IPS-18c (cell line): ENCODE measurements around the gene THEM5.

ENCODE experiments used
- H3K4me3 ChIP-seq: 2 replicates; pipeline ENCODE4 v1.7.0; 2013; ENCODE audit warnings: low read depth, mild to moderate bottlenecking, low read length, moderate library complexity; ENCODE audit not compliant: insufficient read depth
- H3K9me3 ChIP-seq: one replicate; pipeline ENCODE4 v1.6.1; 2013; ENCODE audit warnings: mild to moderate bottlenecking, low read length, moderate library complexity; ENCODE audit not compliant: control insufficient read depth, insufficient read depth

Gene THEM5

GRCh38 chr1:151831605-151832004 lies 21.9 kb downstream of the THEM5 start, which contains the start of gene RORC:
Gene RORC, minus strand, starts transcription at chr1:151831802. Its CDS starts 38 bp downstream, at chr1:151831764.
- Histone ChIP-seq H3K4me3 (no peak within 1 kb of the TSS), H3K9me3 (no peaks in the 10 kb centered on the region)

DNA sequence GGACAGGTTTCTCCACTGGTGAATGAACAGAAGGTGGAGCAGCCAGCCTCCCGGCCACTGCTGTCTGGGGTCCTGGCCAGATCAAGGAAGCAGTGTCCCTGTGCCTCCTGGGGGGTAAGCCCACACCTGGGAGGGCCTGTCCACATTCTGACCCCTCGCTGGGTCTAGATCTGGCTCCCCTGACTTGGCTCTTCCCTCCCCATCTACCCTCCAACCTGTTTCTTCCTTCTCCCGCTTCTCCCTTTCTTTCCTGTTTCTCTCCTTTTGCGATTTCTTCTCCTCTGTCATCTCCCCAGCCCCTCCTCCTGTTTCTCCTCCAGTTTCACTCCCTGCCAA lies 22.3 kb downstream of the THEM5 start:
- H3K4me3 ChIP-seq: no peak overlapping the region
- H3K9me3 ChIP-seq: no peaks in the 10 kb centered on the region

DNA sequence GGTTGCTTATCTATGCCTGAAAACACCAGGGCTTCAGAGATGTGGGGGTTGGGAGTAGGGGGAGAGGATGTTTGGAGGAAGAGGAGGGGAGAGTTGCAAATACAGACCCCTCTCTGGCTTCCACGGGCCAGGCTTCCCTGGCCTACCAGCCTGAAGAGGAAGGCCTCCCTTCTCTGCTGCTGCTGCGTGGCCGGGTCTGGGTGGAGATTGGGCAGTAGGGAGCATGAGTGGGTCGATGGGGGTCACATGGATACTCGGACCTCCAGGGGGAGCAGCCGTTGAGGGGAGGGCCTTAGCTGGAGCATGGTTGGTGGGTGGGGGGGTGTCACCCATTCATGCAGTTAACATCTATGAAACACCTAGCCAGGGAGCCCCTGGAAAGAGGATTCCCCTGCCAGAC lies 23.5 kb downstream of the THEM5 start:
- H3K4me3 ChIP-seq: no peak overlapping the region

GRCh38 chr1:151829352-151830046 lies 24.0 kb downstream of the THEM5 start:
- Histone ChIP-seq H3K4me3 (no peak overlapping the region), H3K9me3 (no peaks in the 10 kb centered on the region)

More for the DNA sequence above, 23.5 kb downstream of the THEM5 start:
- no peaks in the 10 kb centered on the region for H3K9me3 ChIP-seq

GRCh38 chr1:151828921-151829320 lies 24.6 kb downstream of the THEM5 start:
- Histone ChIP-seq H3K4me3 (no peak overlapping the region), H3K9me3 (no peaks in the 10 kb centered on the region)

GRCh38 chr1:151827853-151828252 lies 25.7 kb downstream of the THEM5 start:
- Histone ChIP-seq H3K9me3 (no peaks in the 10 kb centered on the region), H3K4me3 (no peak overlapping the region)

GRCh38 chr1:151825751-151826660 lies 27.5 kb downstream of the THEM5 start:
- peak overlapping the region; percentile 11; the same call in 1 of the 2 replicates for H3K4me3 ChIP-seq

DNA sequence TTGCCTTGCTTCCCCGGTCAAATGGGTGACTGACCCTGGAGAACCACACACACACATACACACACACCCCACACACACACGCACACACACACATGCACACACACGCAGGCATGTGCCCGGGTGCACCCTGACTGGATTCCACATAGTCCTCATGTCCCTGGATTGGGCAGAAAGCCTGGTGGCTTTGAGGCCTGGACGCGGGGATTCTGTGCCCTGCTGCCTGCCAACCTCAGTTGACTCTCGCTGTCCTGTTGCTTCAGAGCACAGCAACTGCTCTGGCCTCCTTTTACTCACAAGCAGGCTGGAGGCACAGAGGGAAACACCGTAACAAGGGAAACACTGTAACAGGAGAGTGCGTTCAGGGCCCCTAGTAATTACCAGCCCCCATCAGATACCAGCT lies 28.3 kb downstream of the THEM5 start:
- Histone ChIP-seq H3K9me3 (no peaks in the 10 kb centered on the region), H3K4me3 (no peak overlapping the region; the same call in 1 of the 2 replicates)

More at GRCh38 chr1:151825751-151826660, 27.5 kb downstream of the THEM5 start:
- no peaks in the 10 kb centered on the region for H3K9me3 ChIP-seq

GRCh38 chr1:151823175-151823574 lies 30.3 kb downstream of the THEM5 start:
- H3K9me3 ChIP-seq: peaks cover 2% of the 10 kb centered on the region
- no peak overlapping the region for H3K4me3 ChIP-seq

DNA sequence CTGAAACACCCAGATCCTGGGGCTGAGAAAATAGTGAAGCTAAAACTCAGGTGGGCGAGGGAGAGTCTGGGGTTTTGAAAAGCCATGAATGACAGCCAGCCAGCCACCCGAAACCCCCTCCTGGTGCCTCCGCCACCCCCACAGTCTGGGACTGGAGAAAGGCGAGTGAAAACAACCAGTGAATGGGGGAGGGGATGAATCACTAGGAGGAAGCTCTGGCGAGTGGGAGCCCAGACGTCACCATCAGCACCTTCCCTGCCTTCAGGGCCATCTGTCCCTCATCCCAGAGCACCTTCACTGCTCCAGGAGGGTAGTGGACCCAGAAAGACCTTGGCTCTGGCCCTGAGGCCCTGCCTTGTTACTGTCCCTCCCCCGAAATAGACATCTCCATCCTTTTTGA lies 31.1 kb downstream of the THEM5 start:
- peaks cover 2% of the 10 kb centered on the region for H3K9me3 ChIP-seq
- H3K4me3 ChIP-seq: no peak overlapping the region

- H3K4me3 ChIP-seq: no peak overlapping the region
- peaks cover 2% of the 10 kb centered on the region for H3K9me3 ChIP-seq
Measured at GRCh38 chr1:151820940-151821339, 32.6 kb downstream of the THEM5 start.

DNA sequence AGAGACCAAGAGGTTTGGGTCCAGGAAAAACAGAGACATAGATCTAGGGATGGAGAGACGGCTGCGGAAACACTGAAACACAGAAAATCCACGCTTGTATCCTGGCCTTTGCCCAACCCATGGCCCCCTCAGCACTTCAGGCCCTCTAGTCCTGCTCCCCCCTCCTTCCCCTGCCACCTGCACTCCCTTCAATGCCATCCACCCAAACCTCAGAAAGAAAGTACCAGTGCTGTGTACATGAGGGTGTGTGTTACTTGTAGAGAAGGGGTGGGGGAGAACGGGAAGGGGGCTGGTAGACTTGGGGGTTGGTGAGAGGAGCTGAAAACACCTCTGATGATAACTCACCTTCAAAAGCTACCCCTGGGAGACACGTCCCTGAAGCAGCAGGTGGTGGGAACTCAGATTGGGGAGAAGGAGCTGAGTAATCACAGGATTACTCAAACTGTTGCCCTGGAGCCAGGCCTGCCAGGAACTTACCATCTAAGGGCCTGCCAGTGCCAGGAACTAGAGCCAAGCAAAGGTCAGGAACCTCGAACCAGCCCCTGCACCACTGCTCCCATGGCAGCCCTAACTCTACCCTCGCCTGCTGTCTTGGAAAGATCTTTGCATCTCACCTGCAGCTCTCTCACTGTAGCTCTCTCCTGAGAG lies 33.4 kb downstream of the THEM5 start:
- Histone ChIP-seq H3K9me3 (peaks cover 2% of the 10 kb centered on the region), H3K4me3 (no peak overlapping the region)

- H3K4me3 ChIP-seq: no peak overlapping the region
- peaks cover 2% of the 10 kb centered on the region for H3K9me3 ChIP-seq
Measured at GRCh38 chr1:151819227-151819835, 34.2 kb downstream of the THEM5 start.

GRCh38 chr1:151817353-151817730 lies 36.2 kb downstream of the THEM5 start:
- Histone ChIP-seq H3K9me3 (peaks cover 2% of the 10 kb centered on the region), H3K4me3 (no peak overlapping the region; the same call in 1 of the 2 replicates)

DNA sequence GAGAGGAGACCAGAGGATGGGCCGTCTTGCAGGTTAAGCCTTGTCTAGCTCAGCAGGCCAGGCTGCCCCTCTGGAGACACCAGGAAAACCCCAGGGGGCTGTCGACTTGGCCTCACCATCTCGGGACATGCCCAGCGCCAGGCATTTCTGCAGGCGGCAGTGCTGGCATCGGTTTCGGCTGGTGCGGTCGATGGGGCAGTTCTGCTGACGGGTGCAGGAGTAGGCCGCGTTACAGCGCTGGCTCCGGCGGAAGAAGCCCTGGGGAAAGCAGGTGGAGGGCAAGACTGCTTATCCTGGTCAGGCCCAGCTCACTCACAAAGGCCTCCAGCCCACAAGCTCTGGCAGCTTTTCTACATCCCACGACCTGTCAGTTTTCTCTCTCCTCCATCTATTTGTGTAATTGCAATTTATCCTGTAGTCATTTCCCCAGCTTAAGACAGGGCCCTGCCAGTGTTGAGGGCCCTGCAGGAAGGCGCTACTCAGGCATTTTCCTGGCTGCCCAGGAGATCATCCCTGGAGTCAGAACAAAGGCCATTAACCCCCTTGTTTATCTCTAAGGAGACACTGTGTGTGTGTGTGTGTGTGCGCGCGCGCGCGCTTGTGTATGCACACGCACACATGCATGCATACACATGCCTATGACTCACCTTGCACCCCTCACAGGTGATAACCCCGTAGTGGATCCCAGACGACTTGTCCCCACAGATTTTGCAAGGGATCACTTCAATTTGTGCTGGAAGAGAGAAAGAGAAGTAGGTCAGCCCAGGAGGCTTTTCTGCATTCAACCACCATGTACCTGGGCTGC lies 36.8 kb downstream of the THEM5 start:
- H3K9me3 ChIP-seq: peaks cover 2% of the 10 kb centered on the region
- no peak overlapping the region for H3K4me3 ChIP-seq

DNA sequence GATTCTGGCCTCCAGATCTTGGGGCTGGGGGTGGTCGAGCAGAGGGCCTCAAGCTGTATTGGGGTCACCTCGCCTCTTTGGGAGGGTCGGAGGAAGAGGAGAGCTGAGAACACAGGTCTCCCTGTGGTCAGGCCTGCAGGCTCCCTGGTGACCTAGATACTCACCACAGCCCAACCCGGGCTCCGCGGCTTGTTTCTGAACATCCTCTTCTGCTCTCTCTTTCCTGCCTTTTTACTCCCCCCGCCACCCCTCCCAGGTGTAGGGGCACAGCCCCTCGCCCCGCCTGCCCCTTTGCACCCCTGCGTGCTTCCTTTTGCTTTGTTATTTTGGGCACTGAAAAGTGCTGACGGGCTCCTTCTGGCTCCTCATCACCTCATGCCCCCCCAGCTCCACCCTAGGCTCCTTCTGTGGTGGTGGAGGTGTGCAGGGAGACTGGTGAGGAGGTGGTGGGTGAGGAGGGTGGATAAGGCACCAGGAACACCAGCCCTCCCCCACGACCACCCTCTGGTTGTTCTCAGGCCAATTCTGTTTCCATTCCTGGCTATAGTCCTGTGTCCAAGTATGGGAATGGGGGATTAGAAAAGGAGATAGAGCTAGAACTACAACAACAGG lies 37.7 kb downstream of the THEM5 start:
- Histone ChIP-seq H3K4me3 (no peak overlapping the region), H3K9me3 (peaks cover 2% of the 10 kb centered on the region)
